ENCODE data around the gene SLC51A. TPM values are rescaled to one million over a fixed set of nuclear protein-coding genes. Genes with fewer than 3 reads are reported as not detected.
"Not testable (repeated sequence)": the region's sequence is repeated elsewhere in the genome, so short reads cannot be mapped to it uniquely, and the experiment has no call there.

The SLC51A gene
- not detected for total RNA-seq

DNA sequence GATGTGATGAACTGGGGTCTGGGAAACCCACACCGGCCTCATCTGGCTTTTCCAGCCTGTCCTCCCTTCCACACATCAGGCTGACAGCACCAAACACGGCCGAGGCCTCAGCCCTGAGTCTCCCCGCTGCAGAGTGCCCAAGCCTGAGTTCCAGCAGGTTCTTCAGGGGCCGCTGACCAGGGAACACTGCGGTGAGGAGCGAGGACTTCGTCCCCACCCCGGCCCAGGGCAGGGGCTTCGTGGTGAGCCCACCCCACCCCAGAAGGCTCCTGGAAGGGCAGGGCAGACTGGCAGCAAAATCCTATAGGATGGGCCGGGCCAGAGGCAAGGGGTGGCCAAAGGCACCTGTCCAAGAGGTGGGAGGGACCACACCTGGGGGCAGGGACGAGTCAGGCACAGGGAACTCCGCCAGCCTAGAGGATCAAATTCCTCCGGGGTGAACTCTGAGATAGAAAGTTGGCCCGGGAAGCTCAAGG is at the start of gene SLC51A:
SLC51A (plus strand) TSS at position 446 of the 476 bp plus-strand sequence. CDS start 179 bp downstream, outside the sequence.
- no peak for ATAC-seq
- WGBS, 2 donors (ENCODE audit: low coverage in 1 of 2) = no CpG with 5 or more reads among the region's 15 CpGs
- Histone ChIP-seq H3K9me3 (no peaks in the 10 kb centered on the region), H3K36me3 (no peaks in the 10 kb centered on the region), H3K27ac (no peak within 1 kb of the TSS), H3K4me3 (no peak within 1 kb of the TSS), H3K4me1 (peaks cover 0 to 12% (median 0%) of the 10 kb centered on the region in 3 donors), H3K27me3 (peaks cover 30% of the 10 kb centered on the region)
- TF ChIP-seq CTCF (IDR thresholded peaks at IDR 0.05) (no peak), POLR2A (IDR thresholded peaks at IDR 0.05) (no peak), EP300 (IDR thresholded peaks at IDR 0.05) (no peak), POLR2AphosphoS5 (IDR thresholded peaks at IDR 0.05) (no peak)

DNA sequence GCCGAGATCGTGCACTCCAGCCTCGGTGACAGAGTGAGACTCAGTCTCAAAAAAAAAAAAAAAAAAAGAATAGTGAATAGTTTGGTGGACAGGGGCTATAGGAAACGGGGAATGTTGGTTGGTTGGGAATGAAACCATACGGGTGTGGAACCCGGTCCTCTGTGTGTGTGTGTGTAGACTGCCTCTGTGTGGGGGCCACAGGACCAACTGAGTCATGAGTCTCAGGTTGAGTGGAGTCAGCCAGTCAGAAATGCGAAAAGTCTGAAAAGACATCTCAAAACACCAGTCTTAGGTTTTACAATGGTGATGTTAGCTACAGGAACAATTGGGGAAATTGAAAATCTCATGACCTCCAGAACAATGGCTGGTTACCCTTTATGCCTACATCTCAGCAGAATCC is 49.6 kb upstream of the SLC51A start:
- Histone ChIP-seq H3K9me3 (no peaks in the 10 kb centered on the region), H3K36me3 (no peaks in the 10 kb centered on the region), H3K27me3 (no peaks in the 10 kb centered on the region), H3K4me3 (no peak overlapping the region), H3K4me1 (no peaks in the 10 kb centered on the region), H3K27ac (no peak overlapping the region)
- WGBS, 2 donors (ENCODE audit: low coverage in 1 of 2) = 87 to 91% methylated on average over 3 to 4 of the region's 7 CpGs
- ATAC-seq = no peak
- TF ChIP-seq POLR2A (IDR thresholded peaks at IDR 0.05) (no peak), POLR2AphosphoS5 (IDR thresholded peaks at IDR 0.05) (no peak), CTCF (IDR thresholded peaks at IDR 0.05) (no peak), EP300 (IDR thresholded peaks at IDR 0.05) (no peak)

- ATAC-seq = no peak
- Histone ChIP-seq H3K36me3 (no peaks in the 10 kb centered on the region), H3K4me3 (no peak overlapping the region), H3K27me3 (no peaks in the 10 kb centered on the region), H3K27ac (no peak overlapping the region), H3K4me1 (no peaks in the 10 kb centered on the region), H3K9me3 (no peaks in the 10 kb centered on the region)
- no peak for TF ChIP-seq POLR2A (IDR thresholded peaks at IDR 0.05)
- no peak for TF ChIP-seq POLR2AphosphoS5 (IDR thresholded peaks at IDR 0.05)
- no peak for TF ChIP-seq EP300 (IDR thresholded peaks at IDR 0.05)
- TF ChIP-seq CTCF (IDR thresholded peaks at IDR 0.05) = no peak
- WGBS, 2 donors (ENCODE audit: low coverage in 1 of 2) = 41 to 54% methylated on average over 5 to 6 of the region's 6 CpGs
Measured at GRCh38 chr3:196168808-196169391, 47.4 kb upstream of the SLC51A start.

GRCh38 chr3:196169836-196170240 is 46.5 kb upstream of the SLC51A start:
- Histone ChIP-seq H3K36me3 (no peaks in the 10 kb centered on the region), H3K9me3 (no peaks in the 10 kb centered on the region), H3K4me1 (no peaks in the 10 kb centered on the region), H3K27me3 (no peaks in the 10 kb centered on the region), H3K4me3 (no peak overlapping the region), H3K27ac (no peak overlapping the region)
- WGBS, 2 donors (ENCODE audit: low coverage in 1 of 2) = no CpG with 5 or more reads among the region's 5 CpGs
- no peak for ATAC-seq
- no peak for TF ChIP-seq POLR2AphosphoS5 (IDR thresholded peaks at IDR 0.05)
- no peak for TF ChIP-seq POLR2A (IDR thresholded peaks at IDR 0.05)
- no peak for TF ChIP-seq CTCF (IDR thresholded peaks at IDR 0.05)
- no peak for TF ChIP-seq EP300 (IDR thresholded peaks at IDR 0.05)

DNA sequence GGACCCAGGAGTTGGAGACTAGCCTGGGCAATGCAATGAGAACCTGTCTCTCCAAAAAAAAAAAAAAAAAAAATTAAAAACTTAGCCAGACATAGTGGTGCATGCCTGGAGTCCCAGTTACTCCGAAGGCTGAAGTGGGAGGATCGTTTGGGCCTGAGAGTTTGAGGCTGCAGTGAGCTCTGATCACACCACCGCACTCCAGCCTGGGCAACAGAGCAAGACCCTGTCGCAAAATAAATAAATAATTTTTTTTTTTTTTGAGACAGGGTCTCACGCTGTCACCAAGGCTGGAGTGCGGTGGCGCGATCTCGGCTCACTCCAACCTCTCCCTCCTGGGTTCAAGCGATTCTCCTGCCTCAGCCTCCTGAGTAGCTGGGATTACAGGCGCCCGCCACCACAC is 46.0 kb upstream of the SLC51A start:
- H3K4me3 ChIP-seq, H3K27me3 ChIP-seq, H3K4me1 ChIP-seq, H3K9me3 ChIP-seq, ATAC-seq, H3K27ac ChIP-seq, H3K36me3 ChIP-seq: not testable (repeated sequence)
- 85 to 94% methylated on average over 4 to 12 of the region's 12 CpGs for WGBS, 2 donors (ENCODE audit: low coverage in 1 of 2)

All from gastroesophageal sphincter (tissue), 4 donors.